IMR-90 (cell line): ENCODE data around the gene PFDN1. TPM values are rescaled to one million over a fixed set of nuclear protein-coding genes. Genes with fewer than 3 reads are reported as not detected.

Source experiments
- ATAC-seq: fragments of 200-7000 bp; cut with Tn5 transposase; 2 replicates; pipeline ENCODE4 v1.9.1; 2020; ENCODE audit warnings: low read depth, mild to moderate bottlenecking, moderate library complexity
- BruUV-seq: library from RNA; stranded (reverse); fragments of 400-500 nt; replicated peaks from 2 replicates; lab custom pipeline; 2021; lab: Mats Ljungman, UMichigan
- CTCF ChIA-PET: fragments of 300-600 bp; formaldehyde crosslinking; extraction: SDS; loops from one replicate; lab custom pipeline; 2021; ENCODE audit warnings: antibody characterized with exemption; lab: Yijun Ruan, JAX
- POLR2A ChIA-PET: fragments of 300-600 bp; sonication (Branson Sonifier 250); formaldehyde crosslinking; loops from one replicate; lab custom pipeline; 2022; ENCODE audit warnings: antibody characterized with exemption; ENCODE audit not compliant: unreplicated experiment; lab: Charles Lee
- DNase-seq: peaks from one replicate; pipeline ENCODE4 v3.0.0; 2013
- H2AFZ ChIP-seq: replicated peaks from 2 replicates; pipeline ENCODE3; 2013; ENCODE audit warnings: low read length, mild to moderate bottlenecking; ENCODE audit not compliant: poor library complexity
- H2AK5ac ChIP-seq: 2 replicates; pipeline ENCODE4 v1.6.1; 2013; ENCODE audit warnings: low read depth, low read length, inconsistent platforms
- H2AK9ac ChIP-seq: replicated peaks from 2 replicates; pipeline ENCODE3; 2013; ENCODE audit warnings: mild to moderate bottlenecking, low read depth, low read length, moderate library complexity; ENCODE audit not compliant: poor library complexity
- H2BK120ac ChIP-seq: 2 replicates; pipeline ENCODE4 v1.6.1; 2013; ENCODE audit warnings: low read depth, low read length, inconsistent platforms
- H2BK15ac ChIP-seq: 3 replicates; pipeline ENCODE4 v1.6.1; 2013; ENCODE audit warnings: low read depth, low read length, inconsistent platforms
- H2BK20ac ChIP-seq: 2 replicates; pipeline ENCODE4 v1.6.1; 2013; ENCODE audit warnings: low read depth, mild to moderate bottlenecking, inconsistent platforms, low read length, moderate library complexity
- H2BK5ac ChIP-seq: 2 replicates; pipeline ENCODE4 v1.6.1; 2013; ENCODE audit warnings: mild to moderate bottlenecking, low read depth, low read length, inconsistent platforms; ENCODE audit not compliant: poor library complexity, severe bottlenecking
- H3K14ac ChIP-seq: replicated peaks from 2 replicates; pipeline ENCODE4 v1.6.1; 2013; ENCODE audit warnings: low read depth, low read length, inconsistent platforms
- H3K18ac ChIP-seq: 2 replicates; pipeline ENCODE4 v1.6.1; 2013; ENCODE audit warnings: low read depth, low read length, control low read depth
- H3K23ac ChIP-seq: 2 replicates; pipeline ENCODE4 v1.6.1; 2013; ENCODE audit warnings: low read depth, low read length, inconsistent platforms
- H3K27ac ChIP-seq: 2 replicates; pipeline ENCODE4 v1.5.1; 2013; ENCODE audit warnings: mild to moderate bottlenecking, control low read depth, low read length; ENCODE audit not compliant: insufficient read depth
- H3K27me3 ChIP-seq: 2 replicates; pipeline ENCODE4 v1.6.1; 2013; ENCODE audit warnings: low read length; ENCODE audit not compliant: control insufficient read depth, insufficient read depth
- H3K36me3 ChIP-seq: 2 replicates; pipeline ENCODE4 v1.6.1; 2013; ENCODE audit warnings: low read length, mixed read lengths; ENCODE audit not compliant: control insufficient read depth, insufficient read depth
- H3K4ac ChIP-seq: 2 replicates; pipeline ENCODE4 v1.6.1; 2013; ENCODE audit warnings: low read depth, low read length, inconsistent platforms
- H3K4me1 ChIP-seq: 2 replicates; pipeline ENCODE4 v1.6.1; 2013; ENCODE audit warnings: low read length, mixed read lengths; ENCODE audit not compliant: control insufficient read depth, insufficient read depth
- H3K4me2 ChIP-seq: 2 replicates; pipeline ENCODE4 v1.6.1; 2013; ENCODE audit warnings: low read depth, mild to moderate bottlenecking, control low read depth, low read length, moderate library complexity
- H3K4me3 ChIP-seq: 2 replicates; pipeline ENCODE4 v1.5.1; 2013; ENCODE audit warnings: low read depth, mild to moderate bottlenecking, control low read depth, low read length, moderate library complexity; ENCODE audit not compliant: insufficient read depth
- H3K56ac ChIP-seq: 2 replicates; pipeline ENCODE4 v1.6.1; 2013; ENCODE audit warnings: low read length, inconsistent platforms; ENCODE audit not compliant: insufficient read depth; ENCODE audit errors: extremely low read depth
- H3K79me1 ChIP-seq, 2 experiments: 2 replicates each; pipeline ENCODE4 v1.6.1; 2013; ENCODE audit warnings: low read length in 2 of 2, inconsistent platforms in 1 of 2, low read depth in 1 of 2
- H3K9ac ChIP-seq: 2 replicates; pipeline ENCODE4 v1.6.1; 2013; ENCODE audit warnings: low read depth, low read length, control low read depth
- H3K9me1 ChIP-seq: 2 replicates; pipeline ENCODE4 v1.6.1; 2013; ENCODE audit warnings: low read length, inconsistent platforms; ENCODE audit not compliant: insufficient read depth
- H3K9me3 ChIP-seq: 2 replicates; pipeline ENCODE4 v1.6.1; 2013; ENCODE audit warnings: low read length; ENCODE audit not compliant: control insufficient read depth, insufficient read depth
- H4K20me1 ChIP-seq: 2 replicates; pipeline ENCODE4 v1.6.1; 2013; ENCODE audit warnings: low read length, inconsistent platforms; ENCODE audit not compliant: insufficient read depth
- H4K5ac ChIP-seq: 2 replicates; pipeline ENCODE4 v1.6.1; 2013; ENCODE audit warnings: mild to moderate bottlenecking, low read depth, low read length, control low read depth
- H4K8ac ChIP-seq, 2 experiments: 2 replicates each; pipeline ENCODE4 v1.6.1; 2013; ENCODE audit warnings: low read depth in 2 of 2, low read length in 2 of 2, control low read depth in 1 of 2, inconsistent platforms in 1 of 2
- H4K91ac ChIP-seq: 2 replicates; pipeline ENCODE4 v1.6.1; 2013; ENCODE audit warnings: low read depth, low read length, inconsistent platforms; ENCODE audit not compliant: insufficient read depth
- CTCF ChIP-seq: conservative IDR thresholded peaks from 2 replicates; pipeline ENCODE4 v1.5.1; 2012; ENCODE audit warnings: mild to moderate bottlenecking, low read depth, low read length, improper control_type of control experiment
- SMC3 ChIP-seq: fragments of 150-350 bp; IDR thresholded peaks from 2 replicates; pipeline ENCODE4 v1.6.1; 2016; ENCODE audit warnings: low read depth, mild to moderate bottlenecking, antibody characterized with exemption, low read length, moderate library complexity
- WGBS, 2 experiments: methylation state at CpG; one replicate each; pipeline versions ENCODE4 v1.1.5 to v1.1.7; 2013; ENCODE audit warnings: missing lambda C conversion rate in 2 of 2; ENCODE audit not compliant: insufficient read length in 1 of 2; ENCODE audit errors: extremely low coverage in 2 of 2; 5-methylcytosine and 5-hydroxymethylcytosine counted together
- dilution Hi-C: fragments of 300-500 bp; cut with HindIII; formaldehyde crosslinking; loops from one replicate; pipeline ENCODE4 v1.14.3; 2018; ENCODE audit warnings: low sequenced_read_pairs; ENCODE audit not compliant: unreplicated experiment
- in situ Hi-C: fragments of 300-500 bp; cut with MboI; formaldehyde crosslinking; loops from 3 replicates; pipeline ENCODE4 v1.14.3; 2019; ENCODE audit warnings: low sequenced_read_pairs, inconsistent platforms, mixed read lengths
- intact Hi-C: fragments of 100-400 bp; cut with micrococcal nuclease; formaldehyde crosslinking; loops from 2 replicates; pipeline ENCODE4 v1.10.0; 2022
- polyA plus RNA-seq, 3 experiments: library from polyadenylated mRNA; depleted of rRNA; stranded (reverse); fragments of >200 nt; gene quantifications; 2 replicates each; pipeline ENCODE4 v1.2.3, GENCODE V29; 2012; ENCODE audit warnings: low replicate concordance in 1 of 3
- total RNA-seq: library from RNA; depleted of rRNA; stranded (reverse); fragments of >200 nt; gene quantifications from 2 replicates; pipeline ENCODE4 v1.2.3, GENCODE V29; 2012

The PFDN1 gene
- total and polyA plus RNA-seq, 2 of the 4 experiments (the other 2 are of a cell fraction), result 98.8 to 134 TPM

- no peak overlapping the region for H3K18ac ChIP-seq
- TF ChIP-seq SMC3, result no peak
- no peak for TF ChIP-seq CTCF
- ChIA-PET POLR2A (no interaction called here), CTCF (no interaction called here)
- no peak overlapping the region for H3K4ac ChIP-seq
- WGBS, 2 experiments, result 100% methylated on average over 1 of the region's 9 CpGs; no CpG with 5 or more reads in 1 of the 2 experiments
- no peaks in the 10 kb centered on the region for H3K9me3 ChIP-seq
- H3K27ac ChIP-seq, result no peak overlapping the region
- no peak overlapping the region for H2BK15ac ChIP-seq
- no peak overlapping the region for H3K14ac ChIP-seq
- 0 out of 2 replicates have a peak, but pooled peaks cover 2% of the 10 kb centered on the region for H3K9me1 ChIP-seq
- no peak overlapping the region for H4K5ac ChIP-seq
- DNase-seq (no peak), ATAC-seq (no peak)
- H3K36me3 ChIP-seq, result no peaks in the 10 kb centered on the region
- H4K8ac ChIP-seq, result no peak overlapping the region
- no peak overlapping the region for H3K4me2 ChIP-seq
- H2BK120ac ChIP-seq, result no peak overlapping the region
- H2BK20ac ChIP-seq, result no peak overlapping the region
- H3K9ac ChIP-seq, result no peak overlapping the region
- H3K27me3 ChIP-seq, result no peaks in the 10 kb centered on the region
- in situ Hi-C loops (no loop called here), intact Hi-C loops (no loop called here), dilution Hi-C loops (no loop called here)
- no peak overlapping the region for H3K23ac ChIP-seq
- H3K4me3 ChIP-seq, result no peak overlapping the region
- H2AK9ac ChIP-seq, result no peak overlapping the region
- H2BK5ac ChIP-seq, result no peak overlapping the region
- 0 out of 2 replicates have a peak, but pooled peaks cover 8% of the 10 kb centered on the region for H4K20me1 ChIP-seq
- peaks cover 14 to 37% of the 10 kb centered on the region in 2 experiments for H3K79me1 ChIP-seq
- H4K91ac ChIP-seq, result no peak overlapping the region
- no peak overlapping the region for H2AFZ ChIP-seq
- no peak overlapping the region for H3K56ac ChIP-seq
- H2AK5ac ChIP-seq, result no peak overlapping the region
- no TSS peak for BruUV-seq
- H3K4me1 ChIP-seq, result no peaks in the 10 kb centered on the region
These were observed 35.3 kb downstream of the PFDN1 start for GRCh38 chr5:140267559-140268018.
